ENCODE results near the gene KRT34.

- TF ChIP-seq CTCF (conservative IDR thresholded peaks at IDR 0.05; ENCODE audit: low read depth in 2 of 2) (no peak), EZH2 (IDR thresholded peaks at IDR 0.05; ENCODE audit: low read depth, unreplicated experiment) (no peak), POLR2AphosphoS5 (IDR thresholded peaks at IDR 0.05; ENCODE audit: low read depth) (no peak), ETS1 (IDR thresholded peaks at IDR 0.05) (no peak), ZNF114 (CRISPR knock-in tag; IDR thresholded peaks at IDR 0.05) (no peak), REST (IDR thresholded peaks at IDR 0.05; ENCODE audit: unreplicated experiment) (no peak), EZH2phosphoT487 (IDR thresholded peaks at IDR 0.05; ENCODE audit: unreplicated experiment) (no peak), CREB1 (CRISPR knock-in tag; IDR thresholded peaks at IDR 0.05; ENCODE audit: low read depth) (no peak)
Observed at GRCh38 chr17:41421116-41421515, 39.0 kb upstream of the KRT34 start.
